Fibroblast of the aortic adventitia (primary cell): ENCODE results near the gene ACVR1. TPM values are rescaled to one million over a fixed set of nuclear protein-coding genes. Genes with fewer than 3 reads are reported as not detected.
A peak's percentile ranks its signal among the peaks of the same experiment; 100 is the strongest.

Source experiments
- DNase-seq: peaks from one replicate; pipeline ENCODE4 v3.0.0-alpha.2; 2010; ENCODE audit warnings: low read depth
- H3K4me3 ChIP-seq: 2 replicates; pipeline ENCODE4 v1.5.1; 2011; ENCODE audit warnings: low read depth, mild to moderate bottlenecking, control low read depth, low read length, moderate library complexity
- CTCF ChIP-seq: IDR thresholded peaks from 2 replicates; pipeline ENCODE4 v1.5.1; 2011; ENCODE audit warnings: mild to moderate bottlenecking, low read length, control low read depth, inconsistent platforms; ENCODE audit not compliant: insufficient read depth
- total RNA-seq: library from RNA; depleted of rRNA; stranded (reverse); fragments of >200 nt; gene quantifications from 2 replicates; pipeline ENCODE4 v1.2.3, GENCODE V29; 2012; ENCODE audit warnings: low replicate concordance

The ACVR1 gene
- total RNA-seq, 1 donor, result 32.9 TPM

DNA sequence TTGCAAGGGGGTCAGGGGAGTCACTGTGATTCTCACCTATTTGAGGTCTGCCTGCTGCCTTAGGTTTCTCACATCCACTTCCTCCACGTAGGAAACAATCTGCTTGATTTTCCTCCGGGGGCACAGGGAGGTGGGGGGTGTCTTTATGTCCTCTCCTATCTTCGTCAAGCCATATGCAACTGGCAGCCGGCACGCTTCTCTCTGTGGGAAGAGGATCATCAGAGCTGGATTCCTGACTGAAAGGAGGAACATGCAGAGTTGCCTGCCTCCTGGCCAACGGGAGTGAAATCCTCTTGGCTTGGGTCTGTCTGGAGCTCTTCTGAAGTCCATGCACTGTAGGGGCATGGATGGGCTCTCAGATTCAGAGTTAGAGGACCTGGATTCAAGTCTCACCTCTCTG lies 43.1 kb upstream of the ACVR1 start:
- DNase-seq, result no peak
- H3K4me3 ChIP-seq, result no peak overlapping the region
- TF ChIP-seq CTCF, result no peak

- H3K4me3 ChIP-seq, result no peak overlapping the region
- no peak for TF ChIP-seq CTCF
- no peak for DNase-seq
Measured at GRCh38 chr2:157918319-157918718, 42.2 kb upstream of the ACVR1 start.

DNA sequence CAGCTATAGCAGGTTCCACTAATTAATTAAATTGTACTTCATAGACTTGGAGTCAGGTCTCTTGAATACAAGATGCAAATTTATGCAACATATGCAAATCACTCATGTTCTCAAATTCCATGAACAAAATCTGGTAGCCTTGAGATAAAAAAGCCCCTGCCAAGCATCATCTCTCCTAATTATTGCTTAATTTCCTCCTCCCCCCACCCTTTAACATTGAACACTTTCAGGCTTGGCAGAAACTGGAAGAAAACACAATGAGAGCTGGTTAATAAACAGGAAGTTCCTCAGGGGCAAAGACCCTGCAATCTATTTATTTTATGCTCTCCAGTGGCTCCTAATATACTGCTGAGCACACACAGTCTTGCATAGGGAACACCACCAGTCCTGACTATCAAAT lies 35.6 kb upstream of the ACVR1 start:
- no peak for DNase-seq
- no peak for TF ChIP-seq CTCF
- no peak overlapping the region for H3K4me3 ChIP-seq

GRCh38 chr2:157911246-157911645 lies 35.1 kb upstream of the ACVR1 start:
- no peak overlapping the region for H3K4me3 ChIP-seq
- no peak for TF ChIP-seq CTCF
- DNase-seq, result no peak

GRCh38 chr2:157905092-157905491 lies 29.0 kb upstream of the ACVR1 start:
- no peak for TF ChIP-seq CTCF
- no peak for DNase-seq
- H3K4me3 ChIP-seq, result no peak overlapping the region

DNA sequence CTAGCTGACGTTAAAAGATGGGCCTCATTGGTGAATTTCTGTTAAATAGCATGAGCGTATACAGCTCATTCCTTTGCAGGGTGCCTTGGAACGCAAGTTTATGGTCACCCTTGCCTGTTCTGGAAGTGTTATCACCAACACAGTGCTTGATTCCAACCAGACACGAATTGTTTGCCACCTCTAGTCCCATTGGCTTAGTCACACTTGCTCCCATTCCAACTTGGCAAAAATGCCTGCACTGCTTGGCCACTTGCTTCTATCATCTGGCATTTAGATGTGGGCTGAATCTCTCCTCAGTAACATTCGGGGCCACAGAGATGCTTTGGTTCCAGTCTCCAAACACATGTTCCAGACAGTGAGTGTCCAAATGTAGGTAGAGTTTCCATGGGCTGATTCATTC lies 27.5 kb upstream of the ACVR1 start:
- TF ChIP-seq CTCF, result no peak
- peak; percentile 39 for DNase-seq
- no peak overlapping the region for H3K4me3 ChIP-seq

GRCh38 chr2:157903151-157903550 lies 27.0 kb upstream of the ACVR1 start:
- no peak overlapping the region for H3K4me3 ChIP-seq
- DNase-seq, result peak; percentile 21
- TF ChIP-seq CTCF, result no peak
